Kidney capillary endothelial cell (primary cell): ENCODE results near the gene SSR3.

Experiments
- DNase-seq: peaks from one replicate; pipeline ENCODE4 v3.0.0-alpha.2; 2018; ENCODE audit warnings: low spot score

SSR3 gene

DNA sequence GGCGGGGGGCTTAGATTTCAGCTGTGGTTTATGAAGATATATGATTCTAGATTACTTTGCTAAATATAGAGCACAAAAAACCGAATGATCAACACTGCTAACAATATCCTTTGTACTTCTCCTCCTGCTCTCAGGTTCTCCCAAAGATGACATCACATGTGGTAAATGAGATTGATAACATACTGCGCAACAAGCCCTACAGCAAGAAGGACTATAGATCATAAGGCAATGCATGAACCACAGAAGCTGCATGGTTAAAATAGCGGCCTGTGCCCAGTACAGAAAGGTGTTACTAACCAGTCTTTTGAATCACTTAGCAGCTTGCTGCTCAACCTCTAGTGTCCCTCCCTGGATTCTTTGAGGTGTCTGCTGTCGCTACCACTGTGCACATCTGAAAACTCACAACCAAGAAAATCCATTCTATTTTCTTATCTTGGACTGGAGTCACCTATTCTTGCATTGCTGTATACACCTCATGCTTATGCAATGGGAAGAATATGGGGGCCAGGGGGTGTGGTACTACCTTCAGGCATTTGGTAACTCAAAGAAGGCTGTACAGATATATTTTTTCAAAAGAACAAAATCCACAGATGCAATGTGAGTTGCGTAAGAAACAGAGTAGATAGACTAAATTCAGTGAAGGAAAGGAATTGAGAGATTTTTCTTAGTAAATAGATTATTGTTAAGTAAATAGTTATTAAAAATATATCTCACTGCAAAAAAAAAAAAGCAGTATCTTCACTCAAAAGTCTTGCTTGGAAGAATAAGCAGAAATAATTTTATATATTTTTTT lies 18.2 kb downstream of the SSR3 start:
- no peak for DNase-seq

DNA sequence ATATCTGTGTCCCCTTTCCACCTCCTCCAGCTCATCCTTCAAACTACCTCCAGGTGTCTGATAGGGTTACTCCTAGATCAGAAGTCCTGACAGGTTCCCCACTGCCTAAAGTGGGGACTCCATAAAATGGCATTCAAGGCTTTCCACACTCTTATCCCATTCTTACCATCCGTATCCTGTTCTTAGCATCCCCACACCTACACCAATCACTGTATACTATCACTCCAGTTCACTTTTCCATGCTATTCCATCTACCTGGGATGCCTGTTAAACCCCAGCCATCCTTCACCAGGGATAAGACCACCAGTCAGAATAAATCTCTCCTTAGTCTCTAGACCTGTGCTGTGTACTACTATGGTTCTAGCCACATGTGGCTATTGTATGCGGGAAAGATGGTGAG lies 19.1 kb downstream of the SSR3 start:
- no peak for DNase-seq

DNA sequence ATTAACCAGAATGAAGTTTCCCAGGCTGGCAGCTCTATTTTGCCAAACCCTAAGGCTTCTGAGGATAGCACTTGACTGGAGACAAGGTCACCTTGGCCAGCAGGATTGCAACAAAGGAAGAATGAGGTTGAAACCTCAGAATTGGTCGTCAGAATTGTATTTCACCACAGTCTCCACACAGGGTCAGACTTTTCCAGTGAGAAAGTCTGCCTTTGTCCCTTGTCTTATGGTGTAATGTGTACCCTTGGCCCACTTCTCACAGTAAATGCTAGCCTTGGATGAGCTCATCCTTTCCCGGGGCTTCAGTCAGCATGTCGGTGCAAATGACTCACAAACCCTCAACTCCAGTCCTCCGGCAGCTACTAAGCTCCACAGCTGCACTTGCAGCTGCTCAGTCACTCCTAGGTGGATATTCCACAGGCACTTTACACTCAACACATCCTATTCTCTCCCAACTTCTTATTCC lies 19.7 kb downstream of the SSR3 start:
- DNase-seq: peak; percentile 93

DNA sequence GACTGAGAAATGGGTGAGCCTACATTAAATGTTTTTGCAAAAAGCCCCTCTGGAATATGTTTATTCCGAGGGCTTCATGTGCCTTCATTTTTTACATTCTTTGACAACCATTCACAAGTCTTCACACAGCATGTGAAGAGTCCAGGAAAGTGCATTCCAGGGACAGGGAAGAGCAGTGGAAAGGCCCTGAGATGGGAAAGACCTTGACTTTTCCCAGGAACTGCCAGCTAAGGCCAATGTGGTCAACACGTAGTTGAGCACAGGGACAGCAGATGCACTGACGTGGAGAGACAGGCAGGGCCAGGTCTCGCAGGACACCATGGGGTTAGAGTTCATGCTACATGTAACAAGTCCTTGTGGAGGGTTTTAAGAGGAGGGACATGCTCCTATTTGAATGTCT lies 21.7 kb downstream of the SSR3 start:
- DNase-seq: no peak

DNA sequence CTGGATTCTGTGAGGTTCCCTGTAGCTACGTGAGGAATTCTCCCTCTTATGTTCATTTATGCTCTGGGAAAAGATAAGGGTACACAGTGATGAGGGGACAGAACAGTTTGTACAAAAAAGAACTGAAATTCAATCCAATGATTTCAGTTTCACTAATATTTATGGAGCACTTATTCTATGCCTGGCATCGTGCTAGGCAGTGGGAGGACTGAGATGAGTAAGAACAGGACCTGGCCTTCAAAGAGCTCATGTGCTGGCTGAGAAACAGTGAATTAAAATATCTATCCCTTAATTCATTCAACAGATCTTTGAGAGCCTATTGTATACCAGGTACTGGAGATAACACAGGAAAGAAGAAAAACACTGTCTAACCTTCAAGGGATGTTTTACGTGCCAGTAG lies 22.2 kb downstream of the SSR3 start:
- DNase-seq: no peak

DNA sequence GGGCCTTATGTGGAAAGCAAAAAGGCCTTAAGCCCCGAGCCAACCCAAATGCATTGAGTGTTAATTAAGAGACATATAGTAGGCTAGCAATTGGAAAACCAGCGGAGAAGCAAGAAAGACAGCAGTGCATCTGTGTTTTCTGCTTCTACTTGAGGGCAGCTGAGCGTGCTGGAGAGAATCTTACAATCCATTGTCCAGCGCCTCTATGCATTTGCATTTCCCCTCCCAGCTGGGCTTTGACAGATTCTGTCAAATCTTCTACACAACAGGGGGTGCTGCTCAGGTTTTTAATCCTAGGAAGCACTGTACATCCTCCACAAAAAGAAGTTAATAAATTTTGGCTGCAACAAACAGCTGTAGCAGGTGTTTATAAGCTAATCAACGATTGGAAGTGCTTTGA lies 23.9 kb downstream of the SSR3 start:
- DNase-seq: no peak

DNA sequence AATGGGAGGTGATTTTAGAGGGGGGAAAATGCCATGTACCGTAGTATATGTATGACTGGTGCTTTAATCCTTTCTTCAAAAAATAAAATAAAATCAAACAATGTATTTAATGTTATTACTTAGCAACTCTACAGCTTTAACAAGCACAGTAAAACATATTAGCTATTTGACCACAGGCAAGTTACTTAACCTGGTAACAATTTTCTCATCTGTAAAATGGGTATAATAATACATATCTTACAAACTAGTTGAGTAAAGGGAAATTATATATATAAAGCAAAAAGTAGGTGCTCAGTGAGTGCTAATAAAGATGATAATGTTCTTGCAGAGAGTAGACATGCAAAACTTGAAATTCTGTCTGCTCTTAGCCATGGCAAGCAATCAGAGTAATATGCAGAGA lies 27.9 kb downstream of the SSR3 start:
- no peak for DNase-seq

DNA sequence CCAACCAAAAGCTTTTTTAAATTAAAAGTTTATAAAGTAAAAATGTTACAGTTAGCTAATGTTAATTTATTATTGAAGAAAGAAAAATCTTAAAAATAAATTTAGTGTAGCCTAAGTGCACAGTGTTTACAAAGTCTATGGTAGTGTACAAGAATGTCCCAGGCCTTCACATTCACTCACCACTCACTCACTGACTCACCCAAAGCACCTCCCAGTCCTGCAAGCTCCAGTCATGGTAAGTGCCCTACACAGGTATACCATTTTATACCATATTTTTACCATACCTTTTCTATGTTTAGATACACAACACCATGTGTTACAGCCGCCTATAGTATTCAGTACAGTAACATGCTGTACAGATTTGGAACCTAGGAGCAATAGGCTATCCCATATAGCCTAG lies 29.1 kb downstream of the SSR3 start:
- DNase-seq: no peak

DNA sequence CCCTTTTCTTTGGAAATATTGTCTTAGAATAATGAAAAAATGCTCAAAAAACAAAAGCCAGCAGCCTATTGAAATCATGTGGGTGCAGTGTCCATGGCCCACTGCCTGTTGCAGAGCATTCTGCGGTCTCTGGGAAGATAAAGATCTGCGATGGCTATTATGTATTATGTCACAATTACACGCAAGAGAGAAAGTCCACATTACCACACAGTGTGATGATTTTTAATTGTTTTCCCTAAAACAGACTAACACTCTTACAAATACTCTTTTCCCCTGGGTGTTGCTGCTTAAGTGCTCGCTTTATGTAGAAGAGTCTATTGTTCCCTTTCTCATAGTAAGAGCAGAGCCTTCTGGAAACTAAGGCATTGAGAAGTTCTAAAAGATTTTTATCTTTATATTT lies 32.2 kb downstream of the SSR3 start:
- no peak for DNase-seq

DNA sequence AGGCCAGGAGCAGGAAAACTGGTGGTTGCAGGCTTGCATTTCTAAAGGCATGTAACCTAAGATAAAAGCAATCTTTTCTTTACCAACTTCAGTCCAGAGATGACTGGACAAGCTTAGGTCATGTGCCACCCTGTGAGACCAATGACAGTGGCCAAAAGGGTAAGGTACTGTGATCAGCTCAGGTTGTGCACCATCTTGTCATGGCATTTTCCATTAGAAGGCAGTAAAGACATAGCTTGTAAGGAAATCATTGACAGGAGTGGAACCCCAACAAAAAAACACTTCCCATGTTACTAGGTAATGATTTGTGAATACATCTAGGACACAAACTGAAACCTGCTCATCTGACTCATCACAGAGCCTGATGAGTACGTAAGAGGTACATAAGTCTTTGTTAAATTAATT lies 35.2 kb downstream of the SSR3 start:
- no peak for DNase-seq

DNA sequence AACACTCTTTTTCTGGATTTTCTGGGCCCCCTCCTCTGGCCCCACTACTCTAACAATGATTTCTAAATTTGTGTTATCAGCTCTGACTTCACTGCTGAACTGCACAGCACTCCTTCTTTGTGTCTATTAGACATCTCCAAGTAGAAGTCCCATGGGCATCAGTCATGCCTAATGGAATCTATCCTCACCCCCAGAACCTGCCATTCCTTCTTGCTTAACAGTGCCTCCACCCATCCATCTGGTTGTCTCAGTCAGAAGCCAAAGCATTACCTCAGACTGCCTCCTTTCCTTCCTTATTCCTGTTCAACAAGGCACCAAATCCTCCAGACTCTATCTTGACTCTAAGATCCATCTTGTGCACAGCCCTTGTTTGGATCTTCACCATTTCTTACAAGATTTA lies 36.2 kb downstream of the SSR3 start:
- DNase-seq: no peak

DNA sequence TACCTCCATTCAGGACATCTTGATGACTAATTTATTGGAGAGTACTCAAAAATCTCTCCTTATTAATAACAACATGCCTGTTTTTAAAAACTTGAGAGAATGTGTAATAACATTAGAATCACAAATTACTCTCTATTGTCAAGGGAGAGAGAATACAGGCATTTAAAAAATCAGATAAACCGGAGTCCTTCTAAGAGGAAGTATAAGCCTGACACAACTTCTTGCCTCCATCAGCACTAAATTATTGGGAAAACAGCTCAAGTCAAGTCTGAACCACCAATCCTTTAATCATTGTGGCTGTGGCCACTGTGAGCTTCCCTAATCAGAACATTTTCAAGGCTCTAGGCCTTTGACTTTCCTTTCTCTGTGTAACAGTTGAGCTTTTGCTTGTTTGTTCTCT lies 38.0 kb downstream of the SSR3 start:
- DNase-seq: no peak

DNA sequence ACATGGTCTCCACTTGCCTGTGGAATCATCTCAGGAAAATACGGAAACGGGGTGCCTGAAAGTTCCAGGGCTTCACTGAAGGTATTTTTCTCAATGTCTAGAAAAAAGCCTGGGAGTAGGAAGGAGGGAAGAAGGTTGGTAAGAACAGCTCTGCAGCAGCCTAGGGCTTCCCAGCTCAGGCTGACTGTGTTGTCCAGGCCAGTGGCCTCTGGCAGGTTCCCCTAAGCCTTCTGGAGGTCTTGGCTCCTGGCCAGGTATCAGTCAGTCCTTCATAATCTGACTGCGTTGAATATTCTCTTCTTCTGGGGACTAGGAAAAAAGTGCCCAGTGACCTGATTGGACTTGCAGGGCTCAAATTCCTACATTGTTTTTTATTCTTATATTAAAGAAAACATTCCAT lies 38.6 kb downstream of the SSR3 start:
- no peak for DNase-seq

DNA sequence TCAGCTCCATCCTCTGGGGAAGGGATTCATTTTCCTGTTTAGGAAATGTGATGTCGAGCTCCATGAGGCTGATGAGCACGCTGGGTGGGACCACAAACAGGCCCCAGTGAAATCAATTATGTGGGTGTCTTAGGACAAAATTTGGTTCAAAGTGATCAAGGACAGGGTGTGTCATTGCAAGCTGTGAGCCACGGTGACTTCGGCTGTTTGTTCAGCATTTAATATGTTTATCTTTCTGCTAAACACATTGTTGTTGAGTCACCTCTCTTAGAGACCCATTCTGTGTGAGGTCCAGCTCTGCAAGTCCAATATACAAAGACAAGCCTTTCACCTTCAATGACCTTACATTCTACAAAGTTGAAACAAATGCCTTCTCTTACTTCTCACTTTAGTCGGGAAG lies 41.3 kb downstream of the SSR3 start:
- no peak for DNase-seq

DNA sequence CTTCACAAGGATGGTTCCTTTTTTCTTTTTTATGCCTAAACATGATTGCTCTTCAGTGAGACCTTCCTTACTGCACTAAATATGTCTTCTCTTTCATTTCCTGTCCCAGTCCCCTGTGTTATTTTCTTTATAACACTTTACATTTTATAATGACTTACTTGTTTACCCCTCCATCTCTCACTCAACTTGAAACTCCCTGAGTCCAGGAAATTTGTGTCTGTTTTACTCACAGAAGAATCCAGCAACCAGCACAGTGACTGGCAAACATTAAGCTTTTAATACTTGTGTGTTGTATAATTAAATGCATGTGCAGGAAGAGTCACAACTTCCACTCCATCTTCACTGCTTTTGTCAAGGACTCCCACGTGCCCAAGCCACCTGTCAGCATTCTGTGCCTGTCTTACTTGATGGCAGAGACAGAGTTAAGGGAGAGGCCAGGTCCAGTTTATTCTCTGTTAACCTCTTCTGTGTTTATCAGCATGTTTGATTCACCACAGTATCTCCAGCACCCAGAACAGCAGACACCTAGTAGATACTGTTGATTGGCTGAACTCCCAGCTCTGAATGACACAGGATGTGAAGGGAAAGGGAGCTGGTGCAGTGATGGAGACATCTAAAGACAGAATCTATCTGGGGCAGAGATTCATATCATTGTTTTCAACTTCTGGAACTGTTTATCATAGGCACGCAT lies 42.8 kb downstream of the SSR3 start:
- DNase-seq: no peak

DNA sequence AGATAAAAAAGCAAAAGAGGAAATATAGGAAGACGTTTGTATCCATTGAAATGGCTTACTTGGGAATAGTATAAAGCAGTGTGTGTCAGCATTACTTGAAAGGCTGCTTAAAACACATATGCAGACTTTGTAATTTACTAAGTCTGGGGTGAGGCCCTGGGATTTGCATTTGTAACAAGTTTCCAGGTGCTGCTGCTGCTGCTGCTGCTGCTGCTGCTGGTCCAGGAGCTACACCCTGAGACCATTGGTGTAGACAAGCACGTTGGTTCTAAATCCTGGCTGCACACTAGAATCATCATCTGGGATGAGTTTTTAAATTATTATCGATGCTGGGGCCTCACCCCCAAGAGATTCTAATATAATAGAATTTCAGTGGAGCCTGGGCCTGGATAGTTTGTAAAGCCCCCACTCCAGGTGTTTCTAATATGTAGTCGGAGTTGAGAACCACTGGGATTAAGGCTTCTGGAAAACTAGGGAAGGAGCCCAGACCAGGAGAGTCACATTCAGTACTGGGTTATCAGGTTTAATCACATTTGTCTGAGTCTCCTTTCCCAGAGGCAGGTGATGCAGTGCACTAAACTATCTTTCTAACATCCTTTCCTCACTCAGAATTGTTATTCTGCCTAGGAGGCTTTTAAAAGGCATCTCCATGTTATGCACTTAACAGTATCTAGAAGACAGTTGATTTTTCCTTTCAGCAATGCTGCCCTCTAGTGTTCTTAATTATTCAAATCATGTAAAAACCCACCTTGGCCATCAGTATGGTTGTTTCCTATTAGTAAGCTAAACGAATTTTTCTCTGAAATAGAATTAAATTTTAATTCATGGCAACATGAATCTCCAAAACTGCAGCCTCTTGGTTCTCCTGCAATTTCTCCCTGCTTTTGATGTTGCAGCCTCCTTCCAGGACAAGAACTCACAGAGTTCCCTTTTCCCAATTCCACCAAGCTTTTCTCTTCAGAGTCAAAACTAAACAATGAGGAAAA lies 45.4 kb downstream of the SSR3 start:
- DNase-seq: peak; percentile 78

DNA sequence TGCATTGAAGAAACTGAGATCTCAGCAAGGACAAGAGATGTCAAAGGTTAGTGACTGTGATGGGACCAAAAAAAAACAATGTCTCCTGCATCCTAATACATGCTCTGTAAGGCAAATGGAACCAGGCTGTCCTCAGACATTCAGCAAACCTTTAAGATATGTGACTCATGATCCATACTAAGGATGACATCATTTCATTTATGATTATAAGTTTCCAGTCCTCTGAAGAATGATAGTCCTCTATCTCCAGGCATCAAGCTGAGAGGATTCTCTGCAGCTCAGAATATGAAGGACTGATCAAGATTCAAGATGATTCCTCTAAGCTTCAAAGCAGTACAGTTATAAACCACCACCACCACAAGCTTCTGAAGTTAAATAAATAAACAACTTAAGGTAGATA lies 47.6 kb downstream of the SSR3 start:
- DNase-seq: peak; percentile 38

DNA sequence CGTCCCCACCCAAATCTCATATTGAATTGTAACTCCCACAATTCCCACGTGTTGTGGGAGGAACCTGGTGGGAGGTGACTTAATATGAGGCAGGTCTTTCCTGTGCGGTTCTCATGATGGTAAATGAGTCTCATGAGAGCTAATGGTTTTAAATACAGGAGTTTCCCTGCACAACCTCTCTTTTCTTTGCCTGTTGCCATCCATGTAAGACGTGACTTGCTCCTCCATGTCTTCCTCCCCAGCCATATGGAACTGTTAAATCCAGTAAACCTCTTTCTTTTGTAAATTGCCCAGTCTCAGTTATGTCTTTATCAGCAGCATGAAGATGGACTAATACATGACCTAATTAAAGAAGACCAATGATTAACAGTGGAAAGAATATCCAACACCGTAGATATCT lies 56.6 kb downstream of the SSR3 start:
- DNase-seq: no peak

DNA sequence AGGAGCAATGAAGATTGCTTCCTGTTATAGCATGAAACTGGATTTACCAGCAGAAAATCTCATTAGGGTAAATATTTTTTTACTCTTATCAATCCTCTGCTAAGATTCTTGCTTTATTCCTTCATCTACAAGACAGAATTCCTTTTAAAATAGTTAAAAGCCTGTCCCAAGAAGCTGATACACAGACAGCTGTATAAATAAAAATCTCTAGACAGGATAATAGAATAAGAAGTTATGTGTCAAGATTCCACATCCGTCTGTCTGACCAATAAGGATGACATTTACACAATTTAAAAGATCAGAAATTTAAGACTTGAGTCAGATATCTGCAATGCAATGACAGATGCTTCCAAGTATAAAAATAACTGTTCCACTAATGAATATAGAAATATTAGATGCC lies 57.6 kb downstream of the SSR3 start:
- peak; percentile 17 for DNase-seq

DNA sequence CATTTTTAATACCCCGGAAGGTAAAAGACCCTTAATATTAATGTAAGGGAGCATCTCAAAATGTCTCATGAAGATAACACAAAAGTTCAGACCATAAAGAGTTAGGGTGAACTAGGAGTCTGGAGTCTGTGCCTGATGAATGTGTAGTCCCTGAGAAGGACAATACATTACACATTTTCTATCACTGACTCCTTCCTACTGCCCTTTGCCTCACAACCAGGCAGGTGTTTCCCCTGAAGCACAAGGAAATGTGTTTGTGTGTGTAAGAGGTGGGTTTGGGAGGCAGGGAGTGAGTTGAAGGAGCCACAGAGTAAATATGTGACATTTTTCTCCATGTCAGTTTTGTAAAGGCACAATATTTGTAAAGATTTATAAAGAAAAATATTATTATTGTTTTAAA lies 59.1 kb downstream of the SSR3 start:
- DNase-seq: no peak

DNA sequence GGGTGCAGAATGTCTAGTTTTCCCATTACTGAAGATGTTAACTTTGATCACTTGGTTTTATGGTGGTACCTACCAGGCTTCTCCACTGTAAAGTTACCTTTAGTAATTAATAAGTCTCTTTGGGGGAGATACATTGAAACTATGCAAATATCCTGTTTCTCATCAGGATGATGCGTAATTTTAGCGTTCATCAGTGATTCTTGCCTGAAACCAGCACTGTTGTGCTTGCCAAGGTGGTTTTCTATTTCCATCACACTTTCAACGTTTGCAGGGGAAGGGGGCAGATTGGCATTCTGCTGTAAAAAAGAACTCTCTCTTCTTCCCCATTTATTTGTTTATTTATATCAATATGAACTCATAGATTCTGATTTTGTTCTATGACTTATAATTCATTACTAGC lies 61.0 kb downstream of the SSR3 start:
- DNase-seq: no peak

DNA sequence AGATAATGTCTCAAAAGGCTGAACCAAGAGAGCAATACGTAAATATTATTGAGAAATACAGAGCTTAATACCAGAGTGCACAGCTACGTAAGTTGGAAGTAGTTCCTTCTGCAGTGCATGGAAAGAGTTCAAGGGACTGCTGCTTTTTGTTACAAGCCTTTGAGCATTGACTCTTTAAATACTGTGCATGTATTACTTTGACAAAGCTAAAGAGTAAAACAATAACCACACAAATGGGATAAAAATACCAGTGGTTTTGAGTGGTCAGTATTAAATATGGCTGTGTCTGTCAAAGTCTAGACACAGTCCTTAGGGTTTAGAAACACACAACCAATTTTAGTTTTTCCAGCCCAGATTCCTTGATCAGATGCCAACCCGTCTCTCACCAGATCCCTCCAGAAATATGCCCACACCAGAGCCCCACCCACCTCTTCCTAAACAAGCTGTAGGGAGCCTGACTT lies 62.1 kb downstream of the SSR3 start:
- no peak for DNase-seq

DNA sequence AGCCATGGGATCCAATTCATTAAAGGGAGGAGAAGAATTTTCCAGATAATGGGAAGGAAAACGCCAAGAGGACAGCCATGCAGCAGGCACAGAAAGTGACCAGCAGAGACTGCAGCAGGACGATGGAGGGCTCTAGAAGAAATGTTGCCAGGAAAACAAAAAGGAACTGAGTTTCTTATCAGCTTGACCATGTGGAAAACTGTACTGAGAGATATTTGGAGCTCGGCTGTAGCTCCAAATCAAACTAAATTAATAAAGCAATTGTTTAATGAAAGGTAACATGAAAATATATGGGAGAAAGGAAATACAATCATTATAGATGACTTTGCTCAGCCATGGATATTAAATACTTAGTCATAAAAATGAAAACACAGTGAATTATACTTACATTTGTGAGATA lies 63.7 kb downstream of the SSR3 start:
- DNase-seq: no peak
